ENCODE measurements around the gene AMELX.

- TF ChIP-seq ZBTB8A (tag by site-specific recombination; IDR thresholded peaks at IDR 0.05) (no peak), ZNF184 (tag by site-specific recombination; IDR thresholded peaks at IDR 0.05) (no peak), ZNF274 (IDR thresholded peaks at IDR 0.05; ENCODE audit: low read length) (no peak), ZNF274 (tag by site-specific recombination; IDR thresholded peaks at IDR 0.05; ENCODE audit: borderline replicate concordance) (no peak), ZNF138 (tag by site-specific recombination; IDR thresholded peaks at IDR 0.05; ENCODE audit: borderline replicate concordance) (no peak), SP2 (tag by site-specific recombination; IDR thresholded peaks at IDR 0.05) (no peak), YY1 (tag by site-specific recombination; IDR thresholded peaks at IDR 0.05) (no peak), TRIM28 (IDR thresholded peaks at IDR 0.05; ENCODE audit: borderline replicate concordance, low read length) (no peak)
- TF ChIP-seq, protein P1, sequence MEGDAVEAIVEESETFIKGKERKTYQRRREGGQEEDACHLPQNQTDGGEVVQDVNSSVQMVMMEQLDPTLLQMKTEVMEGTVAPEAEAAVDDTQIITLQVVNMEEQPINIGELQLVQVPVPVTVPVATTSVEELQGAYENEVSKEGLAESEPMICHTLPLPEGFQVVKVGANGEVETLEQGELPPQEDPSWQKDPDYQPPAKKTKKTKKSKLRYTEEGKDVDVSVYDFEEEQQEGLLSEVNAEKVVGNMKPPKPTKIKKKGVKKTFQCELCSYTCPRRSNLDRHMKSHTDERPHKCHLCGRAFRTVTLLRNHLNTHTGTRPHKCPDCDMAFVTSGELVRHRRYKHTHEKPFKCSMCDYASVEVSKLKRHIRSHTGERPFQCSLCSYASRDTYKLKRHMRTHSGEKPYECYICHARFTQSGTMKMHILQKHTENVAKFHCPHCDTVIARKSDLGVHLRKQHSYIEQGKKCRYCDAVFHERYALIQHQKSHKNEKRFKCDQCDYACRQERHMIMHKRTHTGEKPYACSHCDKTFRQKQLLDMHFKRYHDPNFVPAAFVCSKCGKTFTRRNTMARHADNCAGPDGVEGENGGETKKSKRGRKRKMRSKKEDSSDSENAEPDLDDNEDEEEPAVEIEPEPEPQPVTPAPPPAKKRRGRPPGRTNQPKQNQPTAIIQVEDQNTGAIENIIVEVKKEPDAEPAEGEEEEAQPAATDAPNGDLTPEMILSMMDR (tag by site-specific recombination; IDR thresholded peaks at IDR 0.05), result no peak
- TF ChIP-seq, protein P2, sequence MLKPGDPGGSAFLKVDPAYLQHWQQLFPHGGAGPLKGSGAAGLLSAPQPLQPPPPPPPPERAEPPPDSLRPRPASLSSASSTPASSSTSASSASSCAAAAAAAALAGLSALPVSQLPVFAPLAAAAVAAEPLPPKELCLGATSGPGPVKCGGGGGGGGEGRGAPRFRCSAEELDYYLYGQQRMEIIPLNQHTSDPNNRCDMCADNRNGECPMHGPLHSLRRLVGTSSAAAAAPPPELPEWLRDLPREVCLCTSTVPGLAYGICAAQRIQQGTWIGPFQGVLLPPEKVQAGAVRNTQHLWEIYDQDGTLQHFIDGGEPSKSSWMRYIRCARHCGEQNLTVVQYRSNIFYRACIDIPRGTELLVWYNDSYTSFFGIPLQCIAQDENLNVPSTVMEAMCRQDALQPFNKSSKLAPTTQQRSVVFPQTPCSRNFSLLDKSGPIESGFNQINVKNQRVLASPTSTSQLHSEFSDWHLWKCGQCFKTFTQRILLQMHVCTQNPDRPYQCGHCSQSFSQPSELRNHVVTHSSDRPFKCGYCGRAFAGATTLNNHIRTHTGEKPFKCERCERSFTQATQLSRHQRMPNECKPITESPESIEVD (tag by site-specific recombination; IDR thresholded peaks at IDR 0.05), result no peak
Measured at GRCh38 chrX:11272290-11272689, 20.9 kb upstream of the AMELX start.
